IMR-90 (cell line): ENCODE results near the gene CD248. TPM values are rescaled to one million over a fixed set of nuclear protein-coding genes. Genes with fewer than 3 reads are reported as not detected.
A peak's percentile ranks its signal among the peaks of the same experiment; 100 is the strongest.

Experiments used
- MAZ ChIP-seq: IDR thresholded peaks from 2 replicates; pipeline ENCODE4 v1.6.1; 2012; ENCODE audit warnings: low read depth, mild to moderate bottlenecking, low read length, improper control_type of control experiment, moderate library complexity, borderline replicate concordance
- USF2 ChIP-seq: fragments of 150-350 bp; IDR thresholded peaks from 2 replicates; pipeline ENCODE4 v1.6.1; 2017; ENCODE audit warnings: mild to moderate bottlenecking, antibody characterized with exemption, low read length, low read depth
- polyA plus RNA-seq, 3 experiments: library from polyadenylated mRNA; depleted of rRNA; stranded (reverse); fragments of >200 nt; gene quantifications; 2 replicates each; pipeline ENCODE4 v1.2.3, GENCODE V29; 2012; ENCODE audit warnings: low replicate concordance in 1 of 3
- total RNA-seq: library from RNA; depleted of rRNA; stranded (reverse); fragments of >200 nt; gene quantifications from 2 replicates; pipeline ENCODE4 v1.2.3, GENCODE V29; 2012

The CD248 gene
- total and polyA plus RNA-seq, 2 of the 4 experiments (the other 2 are of a cell fraction): 19.5 to 223 TPM

- no peak for TF ChIP-seq USF2
- TF ChIP-seq MAZ: peak; percentile 53; the same call in 1 of the 2 replicates
Observed at GRCh38 chr11:66327171-66328030, 10.6 kb upstream of the CD248 start (continued).
